H1 (cell line): ENCODE data around the gene SLC7A11. TPM values are rescaled to one million over a fixed set of nuclear protein-coding genes. Genes with fewer than 3 reads are reported as not detected.
A peak's percentile ranks its signal among the peaks of the same experiment; 100 is the strongest.

ENCODE experiments used
- CTCF ChIA-PET: fragments of 300-600 bp; sonication (Branson Sonifier 250); formaldehyde crosslinking; loops from one replicate; lab custom pipeline; 2021; ENCODE audit not compliant: partially characterized antibody; lab: Charles Lee
- POLR2A ChIA-PET: fragments of 300-600 bp; sonication (Branson Sonifier 250); formaldehyde crosslinking; loops from one replicate; lab custom pipeline; 2021; ENCODE audit warnings: inconsistent platforms; ENCODE audit not compliant: partially characterized antibody; lab: Charles Lee
- DNase-seq, 2 experiments: peaks; one replicate each; pipeline versions ENCODE4 v3.0.0 to v3.0.0-alpha.2; 2010 to 2022; ENCODE audit warnings: low spot score in 2 of 2, low read depth in 1 of 2, mixed read lengths in 1 of 2
- FAIRE-seq: peaks from 2 replicates; lab custom pipeline; 2011; peaks lifted over from hg19 to GRCh38; lab: Jason Lieb, UNC
- H2AFZ ChIP-seq: 2 replicates; pipeline ENCODE4 v1.8.1; 2012; ENCODE audit warnings: low read length, inconsistent platforms
- H2AK5ac ChIP-seq: 2 replicates; pipeline ENCODE4 v1.6.1; 2013; ENCODE audit warnings: low read depth, low read length
- H2BK120ac ChIP-seq: replicated peaks from 2 replicates; pipeline ENCODE3; 2013; ENCODE audit warnings: low read depth, low read length, inconsistent platforms
- H2BK12ac ChIP-seq: 2 replicates; pipeline ENCODE4 v1.6.1; 2013; ENCODE audit warnings: low read depth, low read length
- H2BK15ac ChIP-seq: 2 replicates; pipeline ENCODE4 v1.6.1; 2013; ENCODE audit warnings: low read length
- H2BK20ac ChIP-seq: 2 replicates; pipeline ENCODE4 v1.6.1; 2013; ENCODE audit warnings: low read length
- H2BK5ac ChIP-seq: 2 replicates; pipeline ENCODE4 v1.6.1; 2013; ENCODE audit warnings: low read depth, low read length
- H3K14ac ChIP-seq: 2 replicates; pipeline ENCODE4 v1.6.1; 2013; ENCODE audit warnings: inconsistent platforms; ENCODE audit not compliant: insufficient read length
- H3K18ac ChIP-seq: 2 replicates; pipeline ENCODE4 v1.6.1; 2013; ENCODE audit warnings: low read length; ENCODE audit errors: extremely low read depth
- H3K23ac ChIP-seq: 2 replicates; pipeline ENCODE4 v1.6.1; 2013; ENCODE audit warnings: inconsistent platforms; ENCODE audit not compliant: insufficient read length
- H3K23me2 ChIP-seq: 2 replicates; pipeline ENCODE4 v1.6.1; 2013; ENCODE audit warnings: low read depth, low read length
- H3K27ac ChIP-seq: 2 replicates; pipeline ENCODE4 v1.6.1; 2011; ENCODE audit warnings: low read depth, low read length, inconsistent platforms
- H3K27me3 ChIP-seq, 4 experiments: replicated peaks in 1 of 4; 1 replicate in 1 of 4; 2 replicates in 3 of 4; pipeline versions ENCODE4 v1.6.1 to v1.8.1; 2011 to 2013; ENCODE audit warnings: low read length in 3 of 4, mild to moderate bottlenecking in 3 of 4, inconsistent platforms in 2 of 4, mixed read lengths in 2 of 4, moderate library complexity in 1 of 4; ENCODE audit not compliant: control insufficient read depth in 3 of 4, insufficient read depth in 3 of 4; ENCODE audit errors: extremely low read depth in 1 of 4
- H3K36me3 ChIP-seq, 4 experiments: 2 replicates each; pipeline versions ENCODE4 v1.6.1 to v1.8.1; 2011 to 2013; ENCODE audit warnings: mild to moderate bottlenecking in 4 of 4, low read length in 3 of 4, moderate library complexity in 2 of 4, control low read depth in 1 of 4, inconsistent platforms in 1 of 4; ENCODE audit not compliant: insufficient read depth in 4 of 4, control insufficient read depth in 2 of 4
- H3K4ac ChIP-seq: replicated peaks from 2 replicates; pipeline ENCODE3; 2013; ENCODE audit warnings: low read length, low read depth, mixed read lengths, inconsistent platforms; ENCODE audit not compliant: insufficient read length
- H3K4me1 ChIP-seq, 4 experiments: replicated peaks in 1 of 4; 1 replicate in 1 of 4; 2 replicates in 3 of 4; pipeline versions ENCODE4 v1.6.1 to v1.8.1; 2011 to 2013; ENCODE audit warnings: low read length in 3 of 4, inconsistent platforms in 2 of 4, mixed read lengths in 1 of 4; ENCODE audit not compliant: insufficient read depth in 4 of 4, control insufficient read depth in 3 of 4
- H3K4me2 ChIP-seq, 2 experiments: 2 replicates each; pipeline versions ENCODE4 v1.6.1 to v1.8.1; 2011 to 2013; ENCODE audit warnings: low read depth in 2 of 2, low read length in 2 of 2, control low read depth in 1 of 2, inconsistent platforms in 1 of 2, mild to moderate bottlenecking in 1 of 2; ENCODE audit not compliant: insufficient read depth in 1 of 2
- H3K4me3 ChIP-seq, 4 experiments: fragments of 200-600, 300-600 bp in 1 of 4; sonication (generic), shearing (Covaris generic), sonication (Bioruptor Twin) in 1 of 4; 2 replicates each; pipeline versions ENCODE4 v1.5.1 to v1.8.1; 2011 to 2016; ENCODE audit warnings: low read length in 4 of 4, low read depth in 3 of 4, control low read depth in 2 of 4, inconsistent platforms in 2 of 4, mild to moderate bottlenecking in 2 of 4, mixed read lengths in 1 of 4, moderate library complexity in 1 of 4; ENCODE audit not compliant: insufficient read depth in 2 of 4; ENCODE audit errors: extremely low read depth in 1 of 4
- H3K56ac ChIP-seq: replicated peaks from 2 replicates; pipeline ENCODE3; 2013; ENCODE audit warnings: low read depth, mild to moderate bottlenecking, mixed read lengths, low read length, inconsistent platforms; ENCODE audit not compliant: insufficient read length
- H3K79me1 ChIP-seq: 2 replicates; pipeline ENCODE4 v1.6.1; 2013; ENCODE audit warnings: low read depth, low read length, control low read depth
- H3K79me2 ChIP-seq, 2 experiments: 2 replicates each; pipeline versions ENCODE4 v1.6.1 to v1.8.1; 2012 to 2013; ENCODE audit warnings: low read length in 2 of 2, mild to moderate bottlenecking in 2 of 2, inconsistent platforms in 1 of 2; ENCODE audit not compliant: insufficient read depth in 2 of 2, control insufficient read depth in 1 of 2
- H3K9ac ChIP-seq, 4 experiments: replicated peaks in 1 of 4; 1 replicate in 1 of 4; 2 replicates in 3 of 4; pipeline versions ENCODE4 v1.6.1 to v1.8.1; 2011 to 2013; ENCODE audit warnings: low read depth in 3 of 4, low read length in 3 of 4, control low read depth in 2 of 4, mild to moderate bottlenecking in 2 of 4, moderate library complexity in 2 of 4, inconsistent platforms in 1 of 4; ENCODE audit errors: extremely low read depth in 1 of 4
- H3K9me3 ChIP-seq, 2 experiments: 2 replicates each; pipeline versions ENCODE4 v1.6.1 to v1.8.1; 2012 to 2013; ENCODE audit warnings: mild to moderate bottlenecking in 2 of 2, moderate library complexity in 2 of 2, control low read depth in 1 of 2, inconsistent platforms in 1 of 2, low read depth in 1 of 2, low read length in 1 of 2, mixed read lengths in 1 of 2; ENCODE audit not compliant: insufficient read depth in 2 of 2
- H4K20me1 ChIP-seq, 2 experiments: replicated peaks in 1 of 2; 2 replicates each; pipeline versions ENCODE3 to v1.8.1; 2011 to 2013; ENCODE audit warnings: inconsistent platforms in 2 of 2, low read length in 2 of 2, mild to moderate bottlenecking in 1 of 2; ENCODE audit not compliant: insufficient read depth in 2 of 2, control insufficient read depth in 1 of 2
- H4K5ac ChIP-seq: 2 replicates; pipeline ENCODE4 v1.6.1; 2013; ENCODE audit warnings: low read length, low read depth, mixed read lengths, inconsistent platforms; ENCODE audit not compliant: insufficient read length
- H4K8ac ChIP-seq: 2 replicates; pipeline ENCODE4 v1.8.0; 2013; ENCODE audit warnings: mild to moderate bottlenecking, moderate library complexity, low read length, inconsistent platforms; ENCODE audit not compliant: insufficient read depth; ENCODE audit errors: extremely low read depth
- H4K91ac ChIP-seq: replicated peaks from 2 replicates; pipeline ENCODE3; 2013; ENCODE audit warnings: low read length, mixed read lengths, inconsistent platforms; ENCODE audit not compliant: insufficient read length
- BCL11A ChIP-seq, 2 experiments: IDR thresholded peaks; one replicate each; pipeline ENCODE4 v1.6.1; 2011; ENCODE audit warnings: low read depth in 2 of 2, low read length in 2 of 2, mild to moderate bottlenecking in 2 of 2
- GABPA ChIP-seq: IDR thresholded peaks from 2 replicates; pipeline ENCODE4 v1.6.1; 2011; ENCODE audit warnings: mild to moderate bottlenecking, low read length, moderate library complexity, borderline replicate concordance; ENCODE audit not compliant: insufficient read depth
- GTF2F1 ChIP-seq: IDR thresholded peaks from 2 replicates; pipeline ENCODE4 v1.6.1; 2012; ENCODE audit warnings: low read depth, low read length, improper control_type of control experiment, borderline replicate concordance
- NRF1 ChIP-seq: IDR thresholded peaks from 2 replicates; pipeline ENCODE4 v1.6.1; 2011; ENCODE audit warnings: mild to moderate bottlenecking, low read depth, low read length, improper control_type of control experiment
- POLR2A ChIP-seq, 2 experiments: IDR thresholded peaks; 1 replicate in 1 of 2; 2 replicates in 1 of 2; pipeline ENCODE4 v1.6.1; 2011; ENCODE audit warnings: low read depth in 2 of 2, low read length in 2 of 2, mild to moderate bottlenecking in 2 of 2; ENCODE audit errors: control extremely low read depth in 1 of 2
- RBBP5 ChIP-seq: IDR thresholded peaks from 2 replicates; pipeline ENCODE4 v1.7.1; 2012; ENCODE audit warnings: low read depth, mild to moderate bottlenecking, inconsistent platforms, low read length, moderate library complexity, borderline replicate concordance
- SIX5 ChIP-seq: IDR thresholded peaks from 2 replicates; pipeline ENCODE4 v1.6.1; 2011; ENCODE audit warnings: mild to moderate bottlenecking, low read depth, low read length
- SP4 ChIP-seq: IDR thresholded peaks from 2 replicates; pipeline ENCODE4 v1.6.1; 2012; ENCODE audit warnings: low read length, inconsistent platforms
- SRF ChIP-seq: IDR thresholded peaks from 2 replicates; pipeline ENCODE4 v1.6.1; 2011; ENCODE audit warnings: mild to moderate bottlenecking, low read depth, low read length, moderate library complexity
- YY1 ChIP-seq: IDR thresholded peaks from 2 replicates; pipeline ENCODE4 v1.6.1; 2011; ENCODE audit warnings: low read depth, mild to moderate bottlenecking, low read length
- WGBS, 2 experiments: shearing (Covaris generic) in 1 of 2; methylation state at CpG; one replicate each; pipeline versions ENCODE4 v1.1.6 to v1.1.7; 2013 to 2015; ENCODE audit warnings: low lambda C conversion rate in 2 of 2, mixed read lengths in 2 of 2, inconsistent platforms in 1 of 2, low coverage in 1 of 2, missing lambda C conversion rate in 1 of 2; ENCODE audit not compliant: insufficient replicate concordance in 2 of 2, insufficient coverage in 1 of 2, insufficient read length in 1 of 2; ENCODE audit errors: extremely low coverage in 1 of 2, missing lambda C conversion rate in 1 of 2; 5-methylcytosine and 5-hydroxymethylcytosine counted together
- polyA plus RNA-seq, 7 experiments: library from polyadenylated mRNA; depleted of rRNA in 3 of 7; stranded (reverse) in 5 of 7; unstranded in 2 of 7; fragments of >200 nt in 5 of 7; fragments of 200-250 nt in 2 of 7; gene quantifications; 1 replicate in 5 of 7; 2 replicates in 1 of 7; 4 replicates in 1 of 7; pipeline versions ENCODE4 v1.2.1 to v1.2.3, GENCODE V29; 2011 to 2013; ENCODE audit warnings: missing spikeins in 2 of 7, mixed read lengths in 2 of 7
- total RNA-seq: library from RNA; stranded (reverse); fragmentation: NEBNext Ultra II Directional; extraction: Animal tissue kit (Norgen Biotek cat#: 25700); gene quantifications from 2 replicates; pipeline ENCODE4 v1.2.1, GENCODE V29; 2021
- TF ChIP-seq, protein P1 (sequence below): IDR thresholded peaks from 2 replicates; pipeline ENCODE4 v1.6.1; 2011; ENCODE audit warnings: low read depth, mild to moderate bottlenecking, low read length; ENCODE audit not compliant: insufficient read depth
- TF ChIP-seq, protein P2 (sequence below): IDR thresholded peaks from 2 replicates; pipeline ENCODE4 v1.6.1; 2012; ENCODE audit warnings: inconsistent platforms
- TF ChIP-seq, protein P3 (sequence below): IDR thresholded peaks from 2 replicates; pipeline ENCODE4 v1.6.1; 2012; ENCODE audit warnings: inconsistent platforms

Gene SLC7A11
- total and polyA plus RNA-seq, 2 of the 8 experiments (the other 6 are each of a cell fraction or from before 2014, with no cell fraction given), result 6.6 to 17.0 TPM

GRCh38 chr4:138239491-138239890 is 2.7 kb downstream of the SLC7A11 start:
- no peak for FAIRE-seq
- Histone ChIP-seq H3K79me2 (peaks cover 0 to 66% of the 10 kb centered on the region in 2 experiments; a peak in 2 of 4 replicates), H4K20me1 (no peaks in the 10 kb centered on the region), H3K4me2 (peak overlapping the region; percentile 33 to 35), H3K9ac (no peak overlapping the region), H3K4me3 (peak overlapping the region in 2 of 4 experiments; percentile 27 to 73; a peak in 4 of 8 replicates), H3K4me1 (peaks cover 0 to 7% (median 2%) of the 10 kb centered on the region in 4 experiments; a peak in 2 of 7 replicates), H3K27ac (no peak overlapping the region), H2BK12ac (no peak overlapping the region), H2BK20ac (no peak overlapping the region), H3K36me3 (peaks cover 0 to 29% (median 1%) of the 10 kb centered on the region in 4 experiments; a peak in 3 of 8 replicates), H3K27me3 (no peaks in the 10 kb centered on the region), H3K56ac (no peak overlapping the region), H4K5ac (peak overlapping the region; percentile 41), H2BK15ac (no peak overlapping the region), H3K79me1 (no peaks in the 10 kb centered on the region; the same call in 1 of the 2 replicates), H4K8ac (no peak overlapping the region), H2BK120ac (no peak overlapping the region), H3K14ac (no peak overlapping the region), H3K18ac (no peak overlapping the region), H3K4ac (no peak overlapping the region), H2AK5ac (no peak overlapping the region), H2AFZ (no peak overlapping the region), H3K23ac (no peak overlapping the region), H2BK5ac (no peak overlapping the region), H3K23me2 (peaks cover 5% of the 10 kb centered on the region), H4K91ac (no peak overlapping the region), H3K9me3 (no peaks in the 10 kb centered on the region)
- ChIA-PET POLR2A (interaction anchor here (0.7 to 8.7 kb wide), 3 partner anchors 11 to 449 kb away, joined by 3 to 90 read pairs (median 3); no protein-coding TSS in a partner anchor), CTCF (no interaction called here)
- WGBS, 2 experiments, result 0% methylated on average over 1 of the region's 1 CpG; no CpG with 5 or more reads in 1 of the 2 experiments
- no peak for DNase-seq
- TF ChIP-seq SRF, result no peak
- TF ChIP-seq, protein P1, sequence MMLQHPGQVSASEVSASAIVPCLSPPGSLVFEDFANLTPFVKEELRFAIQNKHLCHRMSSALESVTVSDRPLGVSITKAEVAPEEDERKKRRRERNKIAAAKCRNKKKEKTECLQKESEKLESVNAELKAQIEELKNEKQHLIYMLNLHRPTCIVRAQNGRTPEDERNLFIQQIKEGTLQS, result no peak
- TF ChIP-seq BCL11A (IDR thresholded peaks at IDR 0.05; ENCODE audit: low read depth in 2 of 2, low read length in 2 of 2), result no peak
- TF ChIP-seq NRF1, result no peak
- no peak for TF ChIP-seq POLR2A (IDR thresholded peaks at IDR 0.05; ENCODE audit: control extremely low read depth in 1 of 2, low read depth in 2 of 2, low read length in 2 of 2)
- no peak for TF ChIP-seq GTF2F1
- TF ChIP-seq SIX5, result no peak
- no peak for TF ChIP-seq GABPA
- TF ChIP-seq, protein P2, sequence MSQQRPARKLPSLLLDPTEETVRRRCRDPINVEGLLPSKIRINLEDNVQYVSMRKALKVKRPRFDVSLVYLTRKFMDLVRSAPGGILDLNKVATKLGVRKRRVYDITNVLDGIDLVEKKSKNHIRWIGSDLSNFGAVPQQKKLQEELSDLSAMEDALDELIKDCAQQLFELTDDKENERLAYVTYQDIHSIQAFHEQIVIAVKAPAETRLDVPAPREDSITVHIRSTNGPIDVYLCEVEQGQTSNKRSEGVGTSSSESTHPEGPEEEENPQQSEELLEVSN, result no peak
- no peak for TF ChIP-seq YY1
- TF ChIP-seq, protein P3, sequence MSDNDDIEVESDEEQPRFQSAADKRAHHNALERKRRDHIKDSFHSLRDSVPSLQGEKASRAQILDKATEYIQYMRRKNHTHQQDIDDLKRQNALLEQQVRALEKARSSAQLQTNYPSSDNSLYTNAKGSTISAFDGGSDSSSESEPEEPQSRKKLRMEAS, result no peak
- TF ChIP-seq RBBP5, result no peak
- no peak for TF ChIP-seq SP4
